Peyer's patch (tissue), 4 donors: Measurements from ENCODE around the gene ADK.

Experiments used
- CTCF ChIP-seq, 6 experiments: fragments of 450-650 bp in 4 of 6; fragments of 200-600 bp in 2 of 6; sonication (generic) in 1 of 6; IDR thresholded peaks; one replicate each; pipeline ENCODE4 v1.5.1; 2017 to 2019; ENCODE audit warnings: antibody characterized with exemption in 6 of 6, mild to moderate bottlenecking in 3 of 6, moderate library complexity in 1 of 6
- POLR2A ChIP-seq, 2 donors: fragments of 450-650 bp; IDR thresholded peaks; one replicate each; pipeline ENCODE4 v1.5.1; 2017; ENCODE audit warnings: antibody characterized with exemption in 2 of 2, mild to moderate bottlenecking in 2 of 2, moderate library complexity in 2 of 2

GRCh38 chr10:74748468-74749031 is 597.5 kb downstream of the ADK start:
- TF ChIP-seq CTCF (IDR thresholded peaks at IDR 0.05) (no peak), POLR2A (IDR thresholded peaks at IDR 0.05) (no peak)
